Aorta (tissue), 5 donors: Measurements from ENCODE around the gene RIN1. TPM values are rescaled to one million over a fixed set of nuclear protein-coding genes. Genes with fewer than 3 reads are reported as not detected.
A peak's percentile ranks its signal among the peaks of the same experiment; 100 is the strongest.

ENCODE experiments used
- ATAC-seq: fragments of 200-7000 bp; cut with Tn5 transposase; one replicate; pipeline ENCODE4 v1.9.1; 2022; ENCODE audit warnings: moderate library complexity; ENCODE audit not compliant: low FRiP score
- DNase-seq, 2 donors: peaks; one replicate each; pipeline ENCODE4 v3.0.0-alpha.2; 2020
- H3K27ac ChIP-seq, 2 donors: one replicate each; pipeline ENCODE4 v1.5.1; 2013; ENCODE audit warnings: low read length in 2 of 2, mild to moderate bottlenecking in 2 of 2, moderate library complexity in 2 of 2, control low read depth in 1 of 2, inconsistent platforms in 1 of 2, low read depth in 1 of 2
- H3K27me3 ChIP-seq, 2 donors: one replicate each; pipeline ENCODE4 v1.6.1; 2013; ENCODE audit warnings: control low read depth in 1 of 2, low read length in 1 of 2, mild to moderate bottlenecking in 1 of 2, moderate library complexity in 1 of 2; ENCODE audit not compliant: insufficient read depth in 2 of 2, control insufficient read depth in 1 of 2
- H3K36me3 ChIP-seq, 2 donors: one replicate each; pipeline ENCODE4 v1.6.1; 2013; ENCODE audit warnings: control low read depth in 1 of 2, low read length in 1 of 2, mild to moderate bottlenecking in 1 of 2; ENCODE audit not compliant: insufficient read depth in 2 of 2, control insufficient read depth in 1 of 2
- H3K4me1 ChIP-seq, 2 donors: one replicate each; pipeline ENCODE4 v1.6.1; 2013; ENCODE audit warnings: low read length in 2 of 2, control low read depth in 1 of 2, mild to moderate bottlenecking in 1 of 2, moderate library complexity in 1 of 2; ENCODE audit not compliant: insufficient read depth in 2 of 2, control insufficient read depth in 1 of 2
- H3K4me3 ChIP-seq, 2 donors: one replicate each; pipeline ENCODE4 v1.5.1; 2013; ENCODE audit warnings: low read length in 2 of 2, control low read depth in 1 of 2, mild to moderate bottlenecking in 1 of 2
- H3K9me3 ChIP-seq: one replicate; pipeline ENCODE4 v1.6.1; 2013; ENCODE audit warnings: mild to moderate bottlenecking, low read length; ENCODE audit not compliant: control insufficient read depth
- WGBS, 2 donors: extraction: QIAGEN DNeasy Blood & Tissue Kit; methylation state at CpG; one replicate each; pipeline ENCODE4 v1.1.7; 2013; 5-methylcytosine and 5-hydroxymethylcytosine counted together
- intact Hi-C, 2 donors: fragments of 100-400 bp; cut with DNase I; formaldehyde crosslinking; loops; one replicate each; pipeline versions ENCODE4 v1.14.2 to v1.15.0; 2022
- polyA plus RNA-seq, 2 donors: library from polyadenylated mRNA; stranded (reverse); fragments of 200-250 nt; gene quantifications; one replicate each; pipeline ENCODE4 v1.2.3, GENCODE V29; 2013
- total RNA-seq, 2 donors: library from RNA; stranded (reverse); fragmentation: NEBNext Ultra II Directional; extraction: Animal tissue kit (Norgen Biotek cat#: 25700); gene quantifications; one replicate each; pipeline ENCODE4 v1.2.1, GENCODE V29; 2021
- donor health status: healthy with polysubstance abuse.
- donor health status: Bipolar disorder and iron deficiency.
- donor health status: DM: no; HTN: no; CAD: no.
- donor health status: DM: no; HTN: no; CAD: no.
- donor health status: DM: yes; HTN: yes; CAD: no.

Gene RIN1
- total and polyA plus RNA-seq, 4 donors = 1.8 to 13.3 (median 8.7) TPM

- ATAC-seq = no peak
- WGBS, 2 donors = 38 to 49% methylated on average over 52 of the region's 52 CpGs
- Histone ChIP-seq H3K4me3 (peak overlapping the region in 1 of 2 donors; percentile 2), H3K27me3 (no peaks in the 10 kb centered on the region), H3K27ac (no peak overlapping the region), H3K9me3 (no peaks in the 10 kb centered on the region), H3K4me1 (no peaks in the 10 kb centered on the region), H3K36me3 (no peaks in the 10 kb centered on the region)
- intact Hi-C loops = no loop called here
- DNase-seq = no peak
Measured at GRCh38 chr11:66315921-66316811, 20.1 kb downstream of the RIN1 start.

GRCh38 chr11:66315498-66315885, 20.7 kb downstream of the RIN1 start:
- DNase-seq = no peak
- H3K27me3 ChIP-seq = no peaks in the 10 kb centered on the region
- intact Hi-C loops = no loop called here
- H3K27ac ChIP-seq = no peak overlapping the region
- no peaks in the 10 kb centered on the region for H3K4me1 ChIP-seq
- no peaks in the 10 kb centered on the region for H3K36me3 ChIP-seq
- no peak for ATAC-seq
- H3K9me3 ChIP-seq = no peaks in the 10 kb centered on the region
- H3K4me3 ChIP-seq = no peak overlapping the region
- WGBS, 2 donors = 92 to 93% methylated on average over 14 of the region's 14 CpGs

- intact Hi-C loops = loop anchor here in 1 of 2 donors (1.0 kb wide), 1 partner anchor 74 kb away; no protein-coding TSS in a partner anchor
- WGBS, 2 donors = 91% methylated on average over 17 of the region's 17 CpGs
- H3K9me3 ChIP-seq = no peaks in the 10 kb centered on the region
- no peaks in the 10 kb centered on the region for H3K36me3 ChIP-seq
- DNase-seq (no peak), ATAC-seq (no peak)
- H3K4me3 ChIP-seq = no peak overlapping the region
- H3K27ac ChIP-seq = no peak overlapping the region
- H3K4me1 ChIP-seq = no peaks in the 10 kb centered on the region
- no peaks in the 10 kb centered on the region for H3K27me3 ChIP-seq
Measured at GRCh38 chr11:66314561-66315497, 21.4 kb downstream of the RIN1 start.

- Histone ChIP-seq H3K9me3 (no peaks in the 10 kb centered on the region), H3K27ac (no peak overlapping the region), H3K4me3 (no peak overlapping the region), H3K27me3 (no peaks in the 10 kb centered on the region), H3K36me3 (no peaks in the 10 kb centered on the region), H3K4me1 (no peaks in the 10 kb centered on the region)
- WGBS, 2 donors = 87 to 89% methylated on average over 1 of the region's 1 CpG
- no peak for DNase-seq
- no peak for ATAC-seq
- intact Hi-C loops = loop anchor here in 1 of 2 donors (1.0 kb wide), 1 partner anchor 75 kb away; no protein-coding TSS in a partner anchor
Measured at GRCh38 chr11:66314186-66314501, 22.1 kb downstream of the RIN1 start.

- peak overlapping the region in 1 of 2 donors; percentile 72 for H3K27ac ChIP-seq
- H3K4me1 ChIP-seq = no peaks in the 10 kb centered on the region
- intact Hi-C loops = loop anchor here in 1 of 2 donors (1.0 kb wide), 1 partner anchor 76 kb away; no protein-coding TSS in a partner anchor
- ATAC-seq (no peak), DNase-seq (peak in 1 of 2 donors; percentile 56)
- 42 to 44% methylated on average over 38 of the region's 38 CpGs for WGBS, 2 donors
- no peaks in the 10 kb centered on the region for H3K9me3 ChIP-seq
- H3K4me3 ChIP-seq = no peak overlapping the region
- no peaks in the 10 kb centered on the region for H3K36me3 ChIP-seq
- H3K27me3 ChIP-seq = no peaks in the 10 kb centered on the region
Measured at GRCh38 chr11:66313321-66314185, 22.7 kb downstream of the RIN1 start.

GRCh38 chr11:66312549-66313320, 23.5 kb downstream of the RIN1 start:
- DNase-seq (peak; percentile 99), ATAC-seq (peak; percentile 94)
- Histone ChIP-seq H3K4me1 (no peaks in the 10 kb centered on the region), H3K9me3 (no peaks in the 10 kb centered on the region), H3K27ac (peak overlapping the region in 1 of 2 donors; percentile 72), H3K27me3 (no peaks in the 10 kb centered on the region), H3K4me3 (peak overlapping the region in 1 of 2 donors; percentile 62), H3K36me3 (no peaks in the 10 kb centered on the region)
- intact Hi-C loops = no loop called here
- WGBS, 2 donors = 4% methylated on average over 49 to 52 of the region's 52 CpGs

GRCh38 chr11:66311965-66312548, 24.2 kb downstream of the RIN1 start:
- H3K4me3 ChIP-seq = peak overlapping the region in 1 of 2 donors; percentile 62
- ATAC-seq (peak; percentile 89), DNase-seq (peak; percentile 95 to 96)
- peak overlapping the region in 1 of 2 donors; percentile 62 for H3K27ac ChIP-seq
- H3K4me1 ChIP-seq = no peaks in the 10 kb centered on the region
- no peaks in the 10 kb centered on the region for H3K27me3 ChIP-seq
- no peaks in the 10 kb centered on the region for H3K9me3 ChIP-seq
- WGBS, 2 donors = 0% methylated on average over 37 to 44 of the region's 44 CpGs
- intact Hi-C loops = loop anchor here in 1 of 2 donors (1.0 kb wide), 1 partner anchor 16 kb away; no protein-coding TSS in a partner anchor
- no peaks in the 10 kb centered on the region for H3K36me3 ChIP-seq
